Fibroblast of villous mesenchyme (primary cell): Measurements from ENCODE around the gene ARID1B. TPM values are rescaled to one million over a fixed set of nuclear protein-coding genes. Genes with fewer than 3 reads are reported as not detected.

ENCODE experiments used
- DNase-seq: peaks from one replicate; pipeline ENCODE4 v3.0.0-alpha.2; 2010; ENCODE audit warnings: low read depth
- H3K4me3 ChIP-seq: 2 replicates; pipeline ENCODE4 v1.5.1; 2011; ENCODE audit warnings: low read depth, mild to moderate bottlenecking, low read length
- CTCF ChIP-seq: IDR thresholded peaks from 2 replicates; pipeline ENCODE4 v1.5.1; 2012; ENCODE audit warnings: low read depth, mild to moderate bottlenecking, low read length; ENCODE audit not compliant: insufficient read depth
- total RNA-seq: library from RNA; depleted of rRNA; stranded (reverse); fragments of >200 nt; gene quantifications from 2 replicates; pipeline ENCODE4 v1.2.3, GENCODE V29; 2012

The ARID1B gene
- total RNA-seq, 1 donor: 41.0 TPM

GRCh38 chr6:157218371-157219198 lies 441.4 kb downstream of the ARID1B start:
- no peak for DNase-seq

GRCh38 chr6:157219201-157220200 lies 442.3 kb downstream of the ARID1B start:
- DNase-seq: no peak

More at GRCh38 chr6:157218371-157219198, 441.4 kb downstream of the ARID1B start:
- TF ChIP-seq CTCF: no peak
- no peak overlapping the region for H3K4me3 ChIP-seq

GRCh38 chr6:157220485-157220884 lies 443.3 kb downstream of the ARID1B start:
- peak overlapping the region; percentile 57 for H3K4me3 ChIP-seq
- TF ChIP-seq CTCF: no peak
- DNase-seq: no peak

More at GRCh38 chr6:157219201-157220200, 442.3 kb downstream of the ARID1B start:
- no peak for TF ChIP-seq CTCF
- H3K4me3 ChIP-seq: no peak overlapping the region

- peak; percentile 71 for DNase-seq
- peak; percentile 16 for TF ChIP-seq CTCF
- peak overlapping the region; percentile 57 for H3K4me3 ChIP-seq
These were observed 444.1 kb downstream of the ARID1B start for GRCh38 chr6:157221049-157221816.

GRCh38 chr6:157221817-157222175 lies 444.6 kb downstream of the ARID1B start:
- no peak overlapping the region for H3K4me3 ChIP-seq
- no peak for DNase-seq
- TF ChIP-seq CTCF: no peak
